Occipital lobe (tissue), 2 donors: ENCODE data around the gene UBASH3B. TPM values are rescaled to one million over a fixed set of nuclear protein-coding genes. Genes with fewer than 3 reads are reported as not detected.
A peak's percentile ranks its signal among the peaks of the same experiment; 100 is the strongest.

ENCODE experiments used
- DNase-seq: peaks from one replicate; lab custom pipeline; 2025; lab: John Stamatoyannopoulos, UW
- total RNA-seq: library from RNA; depleted of rRNA; stranded (reverse); fragments of >200 nt; gene quantifications from one replicate; pipeline ENCODE4 v1.2.3, GENCODE V29; 2014

The UBASH3B gene
- total RNA-seq, 1 donor from 2014 or later = 23.4 TPM

DNA sequence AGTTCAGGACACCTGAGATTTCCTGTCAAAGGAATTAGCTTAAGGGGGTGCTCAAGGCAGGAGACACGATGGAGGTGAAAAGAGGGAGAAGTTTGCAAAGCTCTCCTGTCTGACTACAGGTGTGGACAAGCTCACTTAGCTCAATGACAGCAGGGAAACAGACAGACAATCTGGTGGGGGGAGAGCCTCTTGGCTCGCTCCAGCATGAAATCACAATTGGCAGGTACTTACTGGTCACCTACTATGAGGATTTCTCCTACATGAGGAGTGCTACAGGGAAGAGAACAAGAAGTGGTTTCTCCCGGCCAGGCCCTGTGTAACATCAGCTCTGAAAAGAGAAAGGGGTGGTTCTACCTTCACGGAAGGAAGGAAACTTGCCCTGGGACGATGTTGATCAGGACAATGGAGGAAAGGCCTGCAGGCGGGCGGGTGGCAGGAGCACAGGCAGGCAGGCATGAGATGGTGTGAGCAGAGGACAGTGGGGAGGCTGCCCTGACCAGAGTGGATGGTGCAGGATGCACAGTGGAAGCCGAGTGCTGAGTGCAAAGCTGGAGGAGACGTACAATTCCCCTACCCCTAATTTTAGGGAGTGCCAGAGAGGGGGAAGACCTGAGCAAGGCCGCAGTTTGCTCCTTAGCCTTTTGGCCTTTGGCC, 124.9 kb downstream of the UBASH3B start:
- no peak for DNase-seq

DNA sequence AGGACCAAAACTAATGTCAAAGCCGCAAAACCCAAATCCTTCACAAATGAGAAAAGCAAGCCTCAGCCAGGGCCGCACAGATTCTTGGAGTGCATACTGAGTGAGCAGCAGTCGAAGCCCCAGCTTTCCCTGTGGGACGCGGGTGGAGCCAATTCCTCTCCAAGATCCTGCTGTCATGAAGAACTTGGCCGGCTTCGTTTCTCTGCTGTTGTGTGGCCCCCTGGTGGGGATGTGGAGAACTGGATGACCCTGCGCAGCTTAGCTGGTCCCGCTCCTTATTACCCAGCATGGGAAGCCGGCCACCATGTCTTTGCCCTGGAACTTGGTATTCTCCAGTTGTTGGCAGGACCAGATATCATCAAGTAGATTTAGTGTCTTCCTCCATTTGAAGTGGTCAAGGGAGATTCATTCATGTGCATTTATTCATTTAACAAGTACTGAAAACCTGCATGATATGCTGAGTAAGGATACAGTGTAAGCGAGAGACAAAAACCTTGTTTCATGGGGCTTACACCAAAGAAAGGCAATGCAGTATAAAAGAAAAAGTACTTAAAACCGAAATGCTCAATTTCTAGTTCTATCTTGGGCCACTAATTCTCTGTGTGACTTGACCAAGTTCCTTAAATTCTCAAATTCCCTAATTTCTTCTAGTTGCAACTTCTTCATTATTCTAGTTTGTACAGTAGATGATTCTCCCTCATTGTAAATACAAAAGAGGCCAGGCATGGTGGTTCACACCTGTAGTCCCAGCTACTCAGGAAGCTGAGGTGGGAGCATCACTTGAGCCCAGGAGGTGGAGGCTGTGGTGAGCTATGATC, 126.1 kb downstream of the UBASH3B start:
- peak; percentile 78 for DNase-seq

- DNase-seq = no peak
Measured at GRCh38 chr11:122782222-122782621, 126.7 kb downstream of the UBASH3B start.

DNA sequence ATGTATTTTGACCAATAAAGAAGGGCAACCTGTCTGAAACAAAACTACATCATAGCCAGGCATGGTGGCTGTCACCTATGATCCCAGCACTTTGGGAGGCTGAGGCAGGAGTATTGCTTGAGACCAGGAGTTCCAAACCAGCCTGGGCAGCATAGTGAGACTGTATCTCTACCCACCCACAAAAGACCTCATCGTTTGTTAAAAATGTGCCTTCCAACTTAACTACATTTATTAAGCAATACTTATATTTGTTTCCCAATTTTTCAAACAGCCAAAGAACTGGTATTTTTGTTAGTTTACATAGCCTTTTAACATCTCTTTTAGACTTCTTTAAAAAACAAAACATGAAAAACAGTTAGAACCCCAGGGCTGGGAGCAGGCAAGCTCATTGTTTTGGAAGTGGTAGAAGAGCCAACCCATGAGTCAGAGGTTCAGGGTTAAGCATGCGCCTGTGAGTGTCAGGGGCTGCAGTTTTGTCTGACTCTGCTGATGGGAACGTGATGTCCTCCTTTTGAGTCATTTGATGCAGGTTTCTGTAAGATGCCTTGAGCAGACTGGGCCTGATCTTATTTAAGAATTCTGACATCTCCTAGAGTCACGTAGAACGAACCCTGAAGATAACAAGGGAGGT, 128.9 kb downstream of the UBASH3B start:
- no peak for DNase-seq

GRCh38 chr11:122785031-122785541, 129.6 kb downstream of the UBASH3B start:
- DNase-seq = no peak

DNA sequence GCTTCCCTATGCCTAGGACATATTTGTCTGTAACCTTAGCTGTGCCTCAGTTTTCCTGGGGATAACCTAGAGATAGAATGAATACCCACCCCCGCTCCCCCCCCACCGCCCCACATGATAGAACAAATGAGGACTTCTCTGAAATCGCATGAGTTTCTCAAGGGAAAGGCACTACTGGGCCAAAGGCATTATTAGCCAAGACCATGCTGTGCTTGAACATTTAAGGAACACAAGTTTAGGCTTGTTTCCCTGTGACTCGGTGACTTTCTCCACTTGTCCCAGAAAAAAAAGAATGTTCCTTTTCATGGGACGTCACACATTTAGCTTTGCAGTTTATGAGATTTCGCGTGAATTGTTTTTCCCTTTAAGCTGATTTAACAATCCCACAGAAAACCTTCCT, 131.4 kb downstream of the UBASH3B start:
- no peak for DNase-seq

DNA sequence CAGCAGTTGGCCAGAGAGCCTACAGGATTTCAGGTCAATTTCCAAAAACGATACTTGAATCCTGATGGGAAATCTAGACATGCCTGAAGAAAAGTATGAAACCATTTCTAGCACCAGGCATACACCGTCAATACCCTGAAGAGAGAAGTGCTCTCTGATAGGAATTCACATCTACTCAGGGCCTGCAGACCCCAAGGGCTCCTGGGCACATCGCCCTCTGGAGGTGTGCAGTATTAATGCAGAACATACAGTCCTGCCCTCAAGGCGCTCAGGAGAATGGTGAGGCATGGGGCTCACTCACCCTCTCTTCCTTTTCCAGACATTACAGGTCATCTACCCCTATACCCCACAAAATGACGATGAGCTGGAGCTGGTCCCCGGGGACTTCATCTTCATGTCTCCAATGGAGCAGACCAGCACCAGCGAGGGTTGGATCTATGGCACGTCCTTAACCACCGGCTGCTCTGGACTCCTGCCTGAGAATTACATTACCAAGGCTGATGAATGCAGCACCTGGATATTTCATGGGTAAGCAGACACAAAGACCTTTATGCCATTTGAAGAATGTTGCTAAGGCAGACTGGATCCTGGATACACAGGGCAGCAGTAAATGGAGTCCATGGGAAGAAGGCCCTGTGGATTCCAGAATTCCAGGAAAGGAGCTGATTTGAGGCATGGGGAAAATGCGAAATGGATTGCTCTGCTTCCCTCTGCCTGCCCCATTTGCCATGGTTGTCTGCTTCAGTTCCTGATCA, 133.4 kb downstream of the UBASH3B start:
- DNase-seq = no peak

GRCh38 chr11:122789907-122790306, 134.4 kb downstream of the UBASH3B start:
- no peak for DNase-seq

- no peak for DNase-seq
Measured at GRCh38 chr11:122791411-122791810, 135.9 kb downstream of the UBASH3B start.

DNA sequence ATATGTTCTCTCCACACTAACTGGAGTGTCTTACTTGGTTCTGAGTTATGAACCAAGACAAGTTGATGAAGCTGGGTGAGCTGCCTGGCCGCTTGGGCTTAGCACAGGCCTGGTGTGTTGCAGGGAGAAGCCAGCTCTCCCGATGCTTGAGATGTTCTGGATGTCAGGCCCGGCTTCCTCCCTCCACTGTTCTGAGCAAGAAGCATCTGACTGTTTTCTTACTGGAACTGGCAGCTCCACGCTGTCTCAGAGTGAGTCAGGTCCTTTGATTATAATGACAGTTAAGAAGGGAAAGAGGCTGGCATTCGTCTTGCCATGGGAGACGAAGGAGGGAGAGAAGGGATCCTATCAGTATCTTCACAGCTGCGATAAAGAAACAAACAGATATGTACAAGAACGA, 136.3 kb downstream of the UBASH3B start:
- DNase-seq = peak; percentile 34

GRCh38 chr11:122793515-122793914, 138.0 kb downstream of the UBASH3B start:
- DNase-seq = no peak

- no peak for DNase-seq
Measured at GRCh38 chr11:122795307-122795706, 139.8 kb downstream of the UBASH3B start.

- DNase-seq = no peak
Measured at GRCh38 chr11:122796128-122796717, 140.7 kb downstream of the UBASH3B start.

GRCh38 chr11:122797651-122798050, 142.1 kb downstream of the UBASH3B start:
- no peak for DNase-seq

- DNase-seq = no peak
Measured at GRCh38 chr11:122799406-122800105, 144.0 kb downstream of the UBASH3B start.

- DNase-seq = no peak
Measured at GRCh38 chr11:122802876-122803275, 147.4 kb downstream of the UBASH3B start.

- DNase-seq = no peak
Measured at GRCh38 chr11:122803306-122803705, 147.8 kb downstream of the UBASH3B start.

- no peak for DNase-seq
Measured at GRCh38 chr11:122803716-122804115, 148.2 kb downstream of the UBASH3B start.

DNA sequence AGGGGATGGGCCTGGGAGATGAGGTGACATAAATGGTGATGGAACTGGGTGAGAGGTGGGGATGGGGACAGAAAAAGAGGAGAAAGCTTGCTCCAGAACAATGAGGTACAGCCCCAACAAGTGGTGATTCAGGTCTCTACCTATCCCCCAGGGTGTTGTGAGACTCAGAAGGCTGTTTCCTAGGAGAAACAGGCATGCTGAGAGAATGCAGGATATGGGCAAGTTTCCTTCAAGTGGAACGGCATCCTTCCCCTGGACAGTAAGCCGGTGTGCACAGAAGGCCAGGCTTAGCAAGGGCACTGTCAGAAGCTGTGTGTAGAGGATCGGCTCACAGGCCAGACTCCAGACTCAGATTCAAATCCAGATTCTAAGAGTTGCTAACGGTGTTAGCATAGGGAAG, 148.6 kb downstream of the UBASH3B start:
- DNase-seq = no peak

- DNase-seq = no peak
Measured at GRCh38 chr11:122804796-122805195, 149.3 kb downstream of the UBASH3B start.
